Endodermal cell (in vitro differentiated cells): ENCODE measurements around the gene HS3ST3B1. TPM values are rescaled to one million over a fixed set of nuclear protein-coding genes. Genes with fewer than 3 reads are reported as not detected.

Experiments
- DNase-seq: peaks from one replicate; pipeline ENCODE4 v3.0.0-alpha.2; 2017
- H3K27ac ChIP-seq: 2 replicates; pipeline ENCODE4 v1.5.1; 2013; ENCODE audit warnings: mild to moderate bottlenecking, low read depth, low read length, moderate library complexity
- H3K27me3 ChIP-seq: 2 replicates; pipeline ENCODE4 v1.6.1; 2013; ENCODE audit warnings: mild to moderate bottlenecking, low read length, moderate library complexity; ENCODE audit not compliant: insufficient read depth, control insufficient read depth, poor library complexity, severe bottlenecking
- H3K36me3 ChIP-seq: 2 replicates; pipeline ENCODE4 v1.7.0; 2013; ENCODE audit warnings: mild to moderate bottlenecking, low read length, moderate library complexity; ENCODE audit not compliant: control insufficient read depth, insufficient read depth
- H3K4me1 ChIP-seq: one replicate; pipeline ENCODE4 v1.7.0; 2013; ENCODE audit warnings: low read length; ENCODE audit not compliant: control insufficient read depth, insufficient read depth
- H3K4me3 ChIP-seq: 2 replicates; pipeline ENCODE4 v1.5.1; 2013; ENCODE audit warnings: mild to moderate bottlenecking, low read length, moderate library complexity
- H3K9ac ChIP-seq: 2 replicates; pipeline ENCODE4 v1.6.1; 2013; ENCODE audit warnings: mild to moderate bottlenecking, low read length, moderate library complexity; ENCODE audit not compliant: poor library complexity, severe bottlenecking; ENCODE audit errors: extremely low read depth
- H3K9me3 ChIP-seq: 2 replicates; pipeline ENCODE4 v1.6.1; 2013; ENCODE audit warnings: mild to moderate bottlenecking, low read length, moderate library complexity; ENCODE audit not compliant: control insufficient read depth
- H3K27ac Mint-ChIP-seq: 2 replicates; pipeline ENCODE4 v1.8.0; 2020; ENCODE audit warnings: mixed read lengths
- H3K27me3 Mint-ChIP-seq: 2 replicates; pipeline ENCODE4 v1.8.0; 2021; ENCODE audit warnings: mild to moderate bottlenecking, mixed read lengths; ENCODE audit not compliant: insufficient read depth
- H3K36me3 Mint-ChIP-seq: 2 replicates; pipeline ENCODE4 v1.8.0; 2020; ENCODE audit warnings: low read depth, mixed read lengths
- H3K4me1 Mint-ChIP-seq: 2 replicates; pipeline ENCODE4 v1.8.0; 2020; ENCODE audit warnings: mixed read lengths
- H3K4me3 Mint-ChIP-seq: 2 replicates; pipeline ENCODE4 v1.8.0; 2020; ENCODE audit warnings: mild to moderate bottlenecking, moderate library complexity, mixed read lengths
- H3K9me3 Mint-ChIP-seq: 2 replicates; pipeline ENCODE4 v1.8.0; 2020; ENCODE audit warnings: mild to moderate bottlenecking, mixed read lengths
- WGBS, 2 experiments: methylation state at CpG; one replicate each; pipeline versions ENCODE4 v1.1.5 to v1.1.7; 2013; ENCODE audit warnings: missing lambda C conversion rate in 2 of 2, mixed read lengths in 1 of 2; ENCODE audit not compliant: insufficient coverage in 1 of 2, insufficient read length in 1 of 2; 5-methylcytosine and 5-hydroxymethylcytosine counted together
- total RNA-seq, 2 donors: library from RNA; stranded (reverse); fragmentation: NEBNext Ultra II Directional in 1 of 2; extraction: Animal tissue kit (Norgen Biotek cat#: 25700) in 1 of 2; gene quantifications; 2 replicates in 1 of 2; 3 replicates in 1 of 2; pipeline ENCODE4 v1.2.1, GENCODE V29; 2021
- TF ChIP-seq, protein P1 (sequence below): fragments of 200-600 bp; sonication (generic); conservative IDR thresholded peaks from 2 replicates; pipeline ENCODE4 v1.5.0; 2021; ENCODE audit warnings: antibody characterized with exemption, mild to moderate bottlenecking

HS3ST3B1 gene
- total RNA-seq, 2 donors from 2014 or later, result 5.6 to 6.9 TPM

DNA sequence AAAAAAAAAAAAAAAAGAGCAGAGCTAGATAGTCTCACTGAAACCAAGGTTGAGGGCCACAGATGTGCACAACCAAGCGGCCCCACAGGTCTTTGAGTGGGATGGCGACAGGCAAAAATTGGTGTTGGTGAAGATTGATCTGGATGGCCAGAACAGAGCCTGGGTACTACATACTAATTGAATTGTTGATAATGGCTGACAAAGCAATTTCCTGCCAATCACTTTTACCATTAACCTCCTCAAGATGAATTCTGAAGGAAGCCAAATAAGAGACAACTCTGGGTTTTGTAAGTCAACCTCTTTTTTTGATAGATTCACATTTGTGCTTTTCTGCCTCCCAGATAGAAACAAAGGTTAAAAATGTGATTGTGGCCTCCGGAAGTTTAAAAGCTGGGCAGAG, 19.4 kb upstream of the HS3ST3B1 start:
- no peaks in the 10 kb centered on the region for H3K36me3 Mint-ChIP-seq
- Histone ChIP-seq H3K4me3 (no peak overlapping the region), H3K9me3 (no peaks in the 10 kb centered on the region), H3K27ac (no peak overlapping the region), H3K36me3 (no peaks in the 10 kb centered on the region), H3K27me3 (no peaks in the 10 kb centered on the region), H3K4me1 (peaks cover 3% of the 10 kb centered on the region), H3K9ac (no peak overlapping the region)
- peaks cover 14% of the 10 kb centered on the region for H3K4me1 Mint-ChIP-seq
- no peak overlapping the region for H3K27ac Mint-ChIP-seq
- no peak overlapping the region for H3K4me3 Mint-ChIP-seq
- TF ChIP-seq, protein P1, sequence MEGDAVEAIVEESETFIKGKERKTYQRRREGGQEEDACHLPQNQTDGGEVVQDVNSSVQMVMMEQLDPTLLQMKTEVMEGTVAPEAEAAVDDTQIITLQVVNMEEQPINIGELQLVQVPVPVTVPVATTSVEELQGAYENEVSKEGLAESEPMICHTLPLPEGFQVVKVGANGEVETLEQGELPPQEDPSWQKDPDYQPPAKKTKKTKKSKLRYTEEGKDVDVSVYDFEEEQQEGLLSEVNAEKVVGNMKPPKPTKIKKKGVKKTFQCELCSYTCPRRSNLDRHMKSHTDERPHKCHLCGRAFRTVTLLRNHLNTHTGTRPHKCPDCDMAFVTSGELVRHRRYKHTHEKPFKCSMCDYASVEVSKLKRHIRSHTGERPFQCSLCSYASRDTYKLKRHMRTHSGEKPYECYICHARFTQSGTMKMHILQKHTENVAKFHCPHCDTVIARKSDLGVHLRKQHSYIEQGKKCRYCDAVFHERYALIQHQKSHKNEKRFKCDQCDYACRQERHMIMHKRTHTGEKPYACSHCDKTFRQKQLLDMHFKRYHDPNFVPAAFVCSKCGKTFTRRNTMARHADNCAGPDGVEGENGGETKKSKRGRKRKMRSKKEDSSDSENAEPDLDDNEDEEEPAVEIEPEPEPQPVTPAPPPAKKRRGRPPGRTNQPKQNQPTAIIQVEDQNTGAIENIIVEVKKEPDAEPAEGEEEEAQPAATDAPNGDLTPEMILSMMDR, result no peak
- DNase-seq, result peak; percentile 23
- H3K27me3 Mint-ChIP-seq, result peaks cover 5% of the 10 kb centered on the region
- WGBS, 2 experiments, result 93 to 96% methylated on average over 3 of the region's 3 CpGs
- H3K9me3 Mint-ChIP-seq, result no peaks in the 10 kb centered on the region

DNA sequence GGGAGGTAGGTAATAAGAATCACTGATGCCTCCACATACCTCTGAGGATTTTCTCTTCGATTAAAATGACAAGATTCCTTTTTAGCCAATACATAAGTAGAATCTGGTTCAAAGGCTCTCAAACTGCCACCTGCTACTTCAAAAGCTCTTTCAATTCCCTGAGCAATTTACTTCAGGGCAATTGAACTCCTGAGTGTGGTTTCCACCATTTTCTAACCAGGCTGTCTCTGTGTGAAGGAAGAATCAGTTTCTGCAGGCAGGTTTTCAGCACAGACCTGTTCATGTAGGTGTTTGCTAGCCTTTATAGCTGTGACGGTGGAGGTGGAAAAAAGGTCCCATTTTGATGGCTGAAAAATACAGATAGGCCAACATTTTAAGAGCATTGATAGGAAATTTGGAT, 18.2 kb upstream of the HS3ST3B1 start:
- TF ChIP-seq, protein P1, result no peak
- Mint-ChIP-seq H3K4me1 (peaks cover 7% of the 10 kb centered on the region), H3K27ac (no peak overlapping the region), H3K36me3 (no peaks in the 10 kb centered on the region), H3K27me3 (peaks cover 5% of the 10 kb centered on the region), H3K4me3 (no peak overlapping the region), H3K9me3 (no peaks in the 10 kb centered on the region)
- Histone ChIP-seq H3K9ac (no peak overlapping the region), H3K9me3 (no peaks in the 10 kb centered on the region), H3K27me3 (no peaks in the 10 kb centered on the region), H3K36me3 (no peaks in the 10 kb centered on the region), H3K4me3 (no peak overlapping the region), H3K4me1 (peaks cover 3% of the 10 kb centered on the region), H3K27ac (no peak overlapping the region)
- 93% methylated on average over 2 of the region's 2 CpGs; no CpG with 5 or more reads in 1 of the 2 experiments for WGBS, 2 experiments
- DNase-seq, result peak; percentile 21

DNA sequence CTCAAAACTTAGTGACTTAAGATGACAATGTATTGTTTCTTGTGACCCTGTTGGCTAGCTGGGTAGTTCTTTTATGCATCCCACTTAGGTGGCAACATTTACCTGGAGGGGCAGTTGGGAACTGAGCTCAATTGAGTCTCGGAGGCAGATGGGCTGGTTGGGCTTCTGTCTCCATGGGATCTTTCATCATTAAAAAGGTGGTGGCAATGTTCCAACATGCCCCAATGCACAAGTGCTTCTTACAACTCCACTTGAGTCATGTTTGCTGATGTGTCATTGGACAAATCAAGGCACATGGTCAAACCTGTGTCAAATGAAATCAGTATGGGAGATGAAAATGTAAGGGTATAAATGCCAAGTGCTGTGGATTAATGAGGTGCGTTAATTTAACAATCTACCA, 11.7 kb upstream of the HS3ST3B1 start:
- DNase-seq, result peak; percentile 17
- no peaks in the 10 kb centered on the region for H3K36me3 Mint-ChIP-seq
- peaks cover 35% of the 10 kb centered on the region for H3K27me3 Mint-ChIP-seq

More for the DNA sequence above, 11.7 kb upstream of the HS3ST3B1 start:
- H3K27ac Mint-ChIP-seq, result no peak overlapping the region
- TF ChIP-seq, protein P1, result no peak
- H3K27ac ChIP-seq, result no peak overlapping the region
- H3K27me3 ChIP-seq, result peaks cover 4% of the 10 kb centered on the region
- no peak overlapping the region for H3K4me3 ChIP-seq
- H3K9me3 ChIP-seq, result no peaks in the 10 kb centered on the region
- WGBS, 2 experiments, result 83 to 91% methylated on average over 1 of the region's 2 CpGs
- no peak overlapping the region for H3K4me3 Mint-ChIP-seq
- no peaks in the 10 kb centered on the region for H3K4me1 ChIP-seq
- no peaks in the 10 kb centered on the region for H3K36me3 ChIP-seq
- peaks cover 7% of the 10 kb centered on the region for H3K9me3 Mint-ChIP-seq
- peaks cover 5% of the 10 kb centered on the region for H3K4me1 Mint-ChIP-seq
- no peak overlapping the region for H3K9ac ChIP-seq
